ENCODE data around the gene LGALS4. TPM values are rescaled to one million over a fixed set of nuclear protein-coding genes. Genes with fewer than 3 reads are reported as not detected.
"Not testable (repeated sequence)": the region's sequence is repeated elsewhere in the genome, so short reads cannot be mapped to it uniquely, and the experiment has no call there.

The LGALS4 gene
- polyA plus RNA-seq, 10 donors, result 0.45 to 2.7 (median 0.90) TPM

DNA sequence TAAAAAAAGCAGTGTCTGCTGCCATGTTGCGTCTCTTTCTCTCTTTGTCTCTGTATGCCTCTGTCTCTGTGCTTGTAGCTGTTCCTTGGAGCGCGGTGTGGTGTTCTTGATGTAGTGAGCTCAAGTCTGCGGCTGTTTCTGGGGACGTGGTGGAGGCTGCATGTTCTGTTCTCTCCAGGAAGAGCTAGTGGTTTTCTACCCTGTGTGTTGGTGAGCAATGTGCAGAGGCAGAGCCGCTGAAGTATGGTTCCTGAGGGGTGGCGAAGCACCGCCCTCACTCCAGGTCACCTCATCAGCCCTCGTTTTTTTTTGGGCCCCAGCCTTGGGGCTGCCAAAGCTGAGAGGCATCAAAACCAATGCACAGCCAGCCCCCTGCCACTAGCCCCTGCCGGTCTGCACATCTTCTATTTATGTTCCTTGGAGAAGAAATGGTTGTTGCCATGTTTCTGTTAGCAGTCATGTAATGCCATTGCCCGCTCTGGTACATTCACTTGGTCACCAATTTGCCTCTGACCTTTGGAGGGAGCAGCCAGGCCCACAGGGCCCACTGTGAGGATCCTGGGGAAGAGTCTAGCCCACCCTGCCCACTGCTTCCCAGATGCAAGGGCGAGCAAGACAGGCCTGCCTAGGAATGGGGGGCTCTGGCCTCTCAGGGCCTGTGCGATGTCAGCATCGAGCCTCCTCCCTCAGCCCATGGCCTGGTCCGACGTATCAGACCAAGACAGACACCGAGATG is 29.9 kb upstream of the LGALS4 start:
- DNase-seq, result no peak

DNA sequence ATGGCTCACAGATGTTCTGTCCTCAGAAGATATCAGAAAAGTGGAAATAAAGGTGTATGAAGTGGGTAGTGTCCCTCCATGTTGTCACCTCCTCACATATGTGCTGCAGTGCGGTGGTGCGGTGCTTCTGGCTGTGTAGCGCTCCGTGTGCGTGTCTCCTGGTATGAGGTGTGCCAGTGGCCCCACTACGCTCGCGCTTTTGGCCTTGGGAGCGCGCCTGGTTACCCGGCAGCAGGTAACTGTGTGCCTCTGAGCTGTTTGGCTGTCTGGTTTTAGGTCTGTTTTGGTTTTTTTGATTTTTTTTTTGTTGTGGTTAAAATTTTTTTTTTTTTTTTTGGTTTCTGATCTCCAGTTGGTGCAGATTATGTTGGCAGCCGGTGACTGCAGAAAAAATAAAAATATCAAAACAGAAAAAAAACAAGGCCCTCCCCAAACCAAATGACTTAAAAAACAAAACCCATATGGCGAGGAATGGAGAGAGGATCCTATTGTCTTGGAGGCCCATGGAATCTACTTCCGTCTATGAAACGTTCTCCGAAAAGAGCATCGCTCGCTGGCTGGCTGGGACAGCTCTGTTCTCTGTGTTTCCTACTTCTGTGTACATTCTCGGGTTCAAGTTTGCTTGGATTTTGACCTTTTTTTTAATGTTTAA is 29.2 kb upstream of the LGALS4 start:
- DNase-seq, result no peak

GRCh38 chr19:38841180-38841766 is 28.5 kb upstream of the LGALS4 start:
- DNase-seq, result no peak

GRCh38 chr19:38840583-38840968 is 27.8 kb upstream of the LGALS4 start:
- DNase-seq, result peak in 2 of 3 donors; percentile 38 to 45

DNA sequence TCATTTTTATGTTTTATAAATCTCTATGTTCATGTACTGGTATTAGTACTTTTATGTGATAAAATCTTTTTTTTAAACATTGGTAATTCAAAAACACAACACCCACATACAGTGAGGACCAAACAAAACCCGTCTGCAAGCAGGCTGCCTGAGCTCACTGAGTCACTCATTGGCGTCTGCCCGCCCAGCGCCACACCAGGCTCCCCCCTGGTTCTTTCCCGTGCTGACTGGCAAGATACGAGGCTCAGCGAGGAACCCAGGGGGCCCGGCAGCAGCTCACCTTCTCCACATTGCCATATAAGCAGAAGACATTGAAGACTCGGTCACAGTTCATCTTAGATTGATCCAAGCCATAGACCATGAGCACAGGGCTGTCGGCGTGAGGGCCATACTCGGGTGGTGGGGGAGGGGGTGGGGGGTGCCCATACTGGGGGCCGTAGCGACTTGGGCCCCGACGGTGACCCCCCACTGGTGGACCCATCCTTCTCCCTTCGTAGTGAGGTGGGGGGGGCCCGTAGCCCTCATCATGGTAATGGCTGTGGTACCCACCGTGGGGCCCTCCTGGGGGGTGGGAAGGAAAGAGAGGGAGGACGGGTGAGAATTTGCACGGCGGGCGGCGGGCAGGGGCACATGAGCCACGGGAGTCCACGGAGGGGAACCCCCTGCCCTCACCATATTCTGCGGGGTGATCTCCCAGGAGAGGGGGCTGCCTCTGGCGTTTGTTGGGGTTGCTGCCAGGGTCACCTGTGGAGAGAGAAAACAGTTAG is 27.3 kb upstream of the LGALS4 start:
- DNase-seq, result no peak

DNA sequence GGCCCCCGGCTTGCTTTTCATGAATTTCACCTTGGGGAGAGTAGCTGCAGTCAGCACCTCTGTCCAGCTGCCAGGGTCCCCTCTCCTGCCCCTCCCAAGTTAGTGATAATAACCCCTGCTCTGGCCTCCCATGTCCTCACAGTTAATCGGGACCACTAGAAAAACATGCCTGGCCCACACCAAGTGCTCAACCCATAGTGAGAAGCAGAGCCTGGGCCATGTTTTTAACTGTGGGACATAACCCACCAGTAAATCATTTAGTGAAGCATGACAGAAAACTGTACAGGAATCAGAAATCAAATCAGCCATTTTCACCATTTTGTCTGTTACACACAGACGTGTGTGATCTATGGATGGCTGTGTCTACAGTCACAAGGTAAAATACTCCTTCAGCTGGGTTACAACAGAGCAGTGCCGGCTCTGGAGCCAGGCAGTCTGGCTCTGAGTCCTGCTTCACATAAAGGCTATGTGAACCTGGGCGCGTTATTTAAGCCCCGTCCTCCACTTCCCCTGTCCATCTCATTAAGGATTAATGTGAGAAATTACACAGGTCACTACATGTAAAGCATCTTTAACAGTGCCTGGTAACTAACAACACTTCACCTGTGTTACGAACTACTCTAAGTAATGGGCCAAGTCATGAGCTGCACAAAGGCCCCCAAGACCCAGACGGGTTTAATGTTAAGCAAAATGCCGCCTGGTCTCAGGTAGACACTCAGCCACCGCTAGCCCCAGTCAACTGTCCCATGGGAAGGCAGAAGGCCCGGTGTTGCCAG is 26.4 kb upstream of the LGALS4 start:
- no peak for DNase-seq

- DNase-seq, result no peak
Observed at GRCh38 chr19:38838208-38838985, 25.7 kb upstream of the LGALS4 start.

- DNase-seq, result no peak
Observed at GRCh38 chr19:38837656-38838121, 24.9 kb upstream of the LGALS4 start.

DNA sequence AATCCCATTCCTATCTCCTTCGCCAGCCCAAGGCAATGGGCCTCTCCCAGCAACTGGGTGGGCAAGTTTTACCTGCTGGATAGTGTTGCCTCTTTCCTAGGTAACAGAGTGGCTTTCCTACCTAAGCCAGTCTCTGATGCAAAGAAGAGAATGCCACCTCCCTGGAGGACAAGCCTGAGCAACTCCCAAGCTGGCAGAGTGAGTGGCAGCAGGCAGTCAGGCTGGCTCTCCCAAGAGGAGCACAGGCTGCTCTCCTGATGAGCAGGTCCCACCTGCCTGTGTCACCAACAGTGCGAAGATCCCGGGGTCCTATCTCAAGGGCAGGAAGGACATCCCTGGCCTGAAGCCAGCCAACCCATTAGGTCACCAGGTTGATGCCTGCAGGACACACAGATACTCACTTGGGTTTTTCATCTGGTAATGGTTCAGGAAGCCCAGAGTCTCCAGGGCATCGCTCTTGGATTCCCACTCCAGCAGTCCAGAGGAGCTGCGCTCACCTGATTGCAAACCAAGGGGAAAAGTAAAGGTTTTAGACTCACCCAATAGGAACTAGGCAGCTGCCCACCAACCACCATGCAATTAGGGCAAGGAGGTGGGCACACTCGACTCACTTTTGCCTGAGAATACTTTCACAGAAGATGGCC is 24.4 kb upstream of the LGALS4 start:
- DNase-seq, result no peak

DNA sequence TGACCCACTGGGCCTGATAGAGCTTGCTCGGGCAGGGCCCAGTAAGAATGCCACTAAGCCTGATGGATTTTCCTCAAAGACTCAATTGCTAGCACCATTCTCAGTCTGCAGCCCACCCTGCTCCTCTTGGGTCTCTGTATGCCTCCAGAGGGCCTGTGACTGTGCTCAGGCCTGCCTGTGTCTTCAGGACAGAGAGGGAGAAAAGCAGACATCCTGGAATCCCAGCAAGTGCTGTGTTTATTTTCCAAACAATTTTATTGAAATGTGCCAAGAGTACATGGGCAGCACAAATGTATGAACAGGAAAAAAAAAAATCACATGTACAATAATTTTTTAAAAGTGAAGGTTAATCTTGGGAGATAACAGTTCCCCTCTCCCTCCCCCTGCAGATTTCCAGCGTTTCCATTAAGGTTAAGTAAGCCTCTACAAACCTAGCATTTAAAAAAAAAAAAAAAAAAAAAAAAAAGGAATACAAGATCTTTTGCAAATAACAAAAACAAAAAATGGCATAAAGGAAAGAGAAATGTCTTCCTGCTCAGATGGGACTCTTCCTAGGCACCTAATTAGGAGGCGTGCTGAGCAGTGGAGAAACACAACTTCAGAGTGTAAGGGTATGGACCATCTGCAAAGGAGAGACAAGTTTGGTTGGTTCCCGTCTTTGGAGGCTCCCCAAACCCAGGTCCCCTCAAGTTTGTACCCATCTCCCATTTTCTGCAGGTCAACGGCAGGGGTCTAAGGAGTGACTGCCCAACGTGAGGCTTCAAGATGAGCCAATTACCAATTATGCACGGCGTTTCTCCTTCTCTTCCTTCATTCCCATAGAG is 23.6 kb upstream of the LGALS4 start:
- DNase-seq, result no peak

GRCh38 chr19:38834590-38834989 is 21.8 kb upstream of the LGALS4 start:
- no peak for DNase-seq

DNA sequence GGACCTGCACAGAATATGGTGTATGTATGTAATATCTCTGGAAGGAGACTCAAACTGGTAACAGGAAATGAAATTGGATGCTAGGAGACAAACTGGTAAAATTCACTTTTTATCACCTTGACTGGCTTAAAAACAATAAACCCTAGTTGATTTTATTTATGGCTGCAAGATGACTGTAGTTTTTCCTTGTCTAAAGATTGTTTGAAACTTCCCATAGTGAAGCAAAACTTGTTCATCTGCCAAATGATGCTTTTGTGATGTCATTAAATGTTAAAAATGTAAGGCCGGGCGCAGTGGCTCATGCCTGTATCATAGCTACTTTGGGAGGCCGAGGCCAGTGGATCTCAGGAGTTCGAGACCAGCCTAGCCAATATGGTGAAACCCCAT is 21.4 kb upstream of the LGALS4 start:
- DNase-seq, result no peak

DNA sequence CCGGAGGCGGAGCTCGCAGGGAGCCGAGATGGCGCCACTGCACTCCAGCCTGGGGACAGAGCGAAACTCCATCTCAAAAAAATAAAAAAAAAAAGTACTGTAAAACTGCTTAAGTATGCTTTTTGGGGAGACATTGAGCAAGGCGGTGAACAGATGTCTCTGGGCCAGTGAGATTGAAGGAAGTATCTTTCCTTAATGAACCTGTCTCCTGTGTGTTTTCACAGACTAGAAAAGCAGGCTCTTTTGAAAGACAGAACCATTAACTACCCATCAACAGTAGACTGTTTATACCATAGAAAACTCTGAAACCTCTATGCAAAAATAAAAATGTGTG is 20.3 kb upstream of the LGALS4 start:
- DNase-seq, result no peak

DNA sequence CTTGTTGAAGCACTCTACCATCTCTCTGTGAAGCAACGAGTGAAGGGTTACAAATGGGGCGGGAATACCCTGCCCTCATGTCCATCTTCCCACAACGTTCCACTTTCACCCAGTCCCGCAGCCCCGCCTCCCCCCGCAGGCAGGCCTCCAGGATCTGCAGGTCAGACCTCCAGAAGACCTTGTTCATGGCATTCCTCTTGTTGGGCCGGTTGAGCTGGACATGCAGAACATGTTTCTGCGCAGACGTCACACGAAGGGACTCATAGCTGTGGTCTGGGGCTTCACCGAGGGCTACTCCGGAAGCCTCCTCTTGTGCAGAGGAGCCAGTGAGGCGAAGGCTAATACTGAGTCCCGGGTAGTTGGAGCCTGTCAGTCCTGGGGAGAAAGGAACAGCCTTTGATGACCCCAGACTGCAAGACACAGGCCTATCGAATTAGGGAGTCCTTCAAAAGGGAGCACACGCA is 18.4 kb upstream of the LGALS4 start:
- peak in 1 of 3 donors; percentile 63 for DNase-seq

- no peak for DNase-seq
Observed at GRCh38 chr19:38830039-38830733, 17.4 kb upstream of the LGALS4 start.

DNA sequence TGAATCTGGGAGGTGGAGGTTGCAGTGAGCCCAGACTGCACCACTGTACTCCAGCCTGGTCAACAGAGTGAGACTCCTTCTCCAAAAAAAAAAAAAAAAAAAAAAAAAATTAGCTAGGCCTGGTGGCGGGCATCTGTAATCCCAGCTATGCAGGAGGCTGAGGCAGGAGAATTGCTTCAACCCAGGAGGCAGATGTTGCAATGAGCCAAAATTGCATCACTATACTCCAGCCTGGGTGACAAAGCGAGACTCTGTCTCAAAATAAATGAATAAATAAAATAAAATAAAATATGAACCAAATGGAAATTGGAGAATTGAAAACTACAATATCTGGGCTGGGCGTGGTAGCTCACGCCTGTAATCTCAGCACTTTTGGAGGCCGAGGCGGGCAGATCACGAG is 16.5 kb upstream of the LGALS4 start:
- not testable (repeated sequence) for DNase-seq

- DNase-seq, result no peak
Observed at GRCh38 chr19:38826856-38827551, 14.3 kb upstream of the LGALS4 start.

DNA sequence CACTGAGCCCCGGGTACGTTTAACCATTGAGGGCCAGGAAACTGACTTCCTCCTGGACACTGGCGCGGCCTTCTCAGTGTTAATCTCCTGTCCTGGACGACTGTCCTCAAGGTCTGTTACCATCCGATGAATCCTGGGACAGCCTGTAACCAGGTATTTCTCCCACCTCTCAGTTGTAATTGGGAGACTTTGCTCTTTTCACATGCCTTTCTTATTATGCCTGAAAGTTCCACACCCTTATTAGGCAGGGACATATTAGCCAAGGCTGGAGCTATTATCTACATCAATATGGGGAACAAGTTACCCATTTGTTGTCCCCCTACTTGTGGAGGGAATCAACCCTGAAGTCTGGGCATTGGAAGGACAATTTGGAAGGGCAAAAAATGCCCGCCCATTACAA is 13.2 kb upstream of the LGALS4 start:
- DNase-seq, result not testable (repeated sequence)
